GM12878 (cell line): ENCODE data around the gene PMIS2. TPM values are rescaled to one million over a fixed set of nuclear protein-coding genes. Genes with fewer than 3 reads are reported as not detected.

ENCODE experiments used
- BHLHE40 ChIP-seq, 2 experiments: fragments of 450-650 bp in 1 of 2; IDR thresholded peaks; 2 replicates each; pipeline ENCODE4 v1.6.1; 2011 to 2017; ENCODE audit warnings: low read depth in 2 of 2, borderline replicate concordance in 1 of 2, improper control_type of control experiment in 1 of 2, low read length in 1 of 2, mild to moderate bottlenecking in 1 of 2
- BMI1 ChIP-seq: fragments of 450-650 bp; IDR thresholded peaks from 2 replicates; pipeline ENCODE4 v1.6.1; 2016; ENCODE audit warnings: mild to moderate bottlenecking, moderate library complexity, borderline replicate concordance
- BRCA1 ChIP-seq: IDR thresholded peaks from 2 replicates; pipeline ENCODE4 v1.6.1; 2011; ENCODE audit warnings: low read depth, low read length, improper control_type of control experiment
- DPF2 ChIP-seq: fragments of 450-650 bp; IDR thresholded peaks from 2 replicates; pipeline ENCODE4 v1.6.1; 2017; ENCODE audit warnings: mild to moderate bottlenecking
- MTA3 ChIP-seq: IDR thresholded peaks from 2 replicates; pipeline ENCODE4 v1.6.1; 2012; ENCODE audit warnings: low read length, inconsistent platforms, borderline replicate concordance
- NBN ChIP-seq: fragments of 450-650 bp; IDR thresholded peaks from 2 replicates; pipeline ENCODE4 v1.6.1; 2016
- NFXL1 ChIP-seq: fragments of 450-650 bp; IDR thresholded peaks from 2 replicates; pipeline ENCODE4 v1.6.1; 2017; ENCODE audit warnings: antibody characterized with exemption, mild to moderate bottlenecking, borderline replicate concordance
- NR2F1 ChIP-seq: fragments of 450-650 bp; conservative IDR thresholded peaks from 2 replicates; pipeline ENCODE4 v1.6.1; 2017; ENCODE audit warnings: mild to moderate bottlenecking
- NRF1 ChIP-seq: conservative IDR thresholded peaks from 2 replicates; pipeline ENCODE4 v1.6.1; 2011; ENCODE audit warnings: mild to moderate bottlenecking, low read depth, low read length, improper control_type of control experiment
- RAD51 ChIP-seq: fragments of 450-650 bp; IDR thresholded peaks from 2 replicates; pipeline ENCODE4 v1.6.1; 2016; ENCODE audit warnings: moderate library complexity, mild to moderate bottlenecking, inconsistent platforms
- SPI1 ChIP-seq: IDR thresholded peaks from 2 replicates; pipeline ENCODE4 v1.6.1; 2011; ENCODE audit warnings: low read depth, mild to moderate bottlenecking, low read length, moderate library complexity, borderline replicate concordance; ENCODE audit not compliant: insufficient read depth
- SREBF1 ChIP-seq: IDR thresholded peaks from 2 replicates; pipeline ENCODE4 v1.6.1; 2012; ENCODE audit warnings: mild to moderate bottlenecking, low read length
- TARDBP ChIP-seq: IDR thresholded peaks from 2 replicates; pipeline ENCODE4 v1.6.1; 2016; ENCODE audit warnings: borderline replicate concordance
- TBL1XR1 ChIP-seq: IDR thresholded peaks from 2 replicates; pipeline ENCODE4 v1.6.1; 2012; ENCODE audit warnings: low read depth, low read length, improper control_type of control experiment
- WRNIP1 ChIP-seq: IDR thresholded peaks from 2 replicates; pipeline ENCODE4 v1.6.1; 2011; ENCODE audit warnings: low read depth, low read length, improper control_type of control experiment, borderline replicate concordance
- polyA plus RNA-seq, 11 experiments: library from polyadenylated mRNA; depleted of rRNA in 4 of 11; unstranded in 6 of 11; stranded (reverse) in 5 of 11; fragments of >200 nt; fragmentation: Nextera tagmentation in 4 of 11; fragmentation: Illumina TruSeq in 1 of 11; extraction: Ambion mirVana in 4 of 11; extraction: Trizol in 1 of 11; gene quantifications; 1 replicate in 1 of 11; 2 replicates in 10 of 11; pipeline versions ENCODE4 v1.2.1 to v1.2.3, GENCODE V29; 2011 to 2016; ENCODE audit warnings: inconsistent platforms in 2 of 11, missing spikeins in 2 of 11, low read depth in 1 of 11
- total RNA-seq, 4 experiments: library from RNA; depleted of rRNA in 3 of 4; stranded (reverse); fragments of >200 nt in 3 of 4; fragmentation: Illumina TruSeq in 1 of 4; extraction: Trizol in 1 of 4; gene quantifications; 2 replicates each; pipeline versions ENCODE4 v1.2.1 to v1.2.3, GENCODE V29; 2013 to 2021
- TF ChIP-seq, protein P1 (sequence below): IDR thresholded peaks from 2 replicates; pipeline ENCODE4 v1.6.1; 2012; ENCODE audit warnings: improper control_type of control experiment, low read depth, low read length; ENCODE audit not compliant: insufficient replicate concordance
- TF ChIP-seq, protein P2 (sequence below): IDR thresholded peaks from 2 replicates; pipeline ENCODE4 v1.6.1; 2011; ENCODE audit warnings: low read depth, low read length, improper control_type of control experiment, borderline replicate concordance
- TF ChIP-seq, protein P3 (sequence below): fragments of 150-350 bp; IDR thresholded peaks from 2 replicates; pipeline ENCODE4 v1.6.1; 2016; ENCODE audit warnings: low read depth, low read length
- TF ChIP-seq, protein P4 (sequence below), 3 experiments: IDR thresholded peaks in 2 of 3; conservative IDR thresholded peaks in 1 of 3; 2 replicates each; pipeline ENCODE4 v1.5.1; 2011; ENCODE audit warnings: low read depth in 3 of 3, low read length in 3 of 3, mild to moderate bottlenecking in 3 of 3, control low read depth in 2 of 3, moderate library complexity in 2 of 3, inconsistent platforms in 1 of 3, mixed read lengths in 1 of 3; ENCODE audit not compliant: control insufficient read depth in 2 of 3, insufficient read depth in 1 of 3; ENCODE audit errors: extremely low read depth in 1 of 3

The PMIS2 gene
- total and polyA plus RNA-seq, 10 of the 15 experiments (the other 5 are each of a cell fraction or from before 2014, with no cell fraction given): not detected

- TF ChIP-seq, protein P1, sequence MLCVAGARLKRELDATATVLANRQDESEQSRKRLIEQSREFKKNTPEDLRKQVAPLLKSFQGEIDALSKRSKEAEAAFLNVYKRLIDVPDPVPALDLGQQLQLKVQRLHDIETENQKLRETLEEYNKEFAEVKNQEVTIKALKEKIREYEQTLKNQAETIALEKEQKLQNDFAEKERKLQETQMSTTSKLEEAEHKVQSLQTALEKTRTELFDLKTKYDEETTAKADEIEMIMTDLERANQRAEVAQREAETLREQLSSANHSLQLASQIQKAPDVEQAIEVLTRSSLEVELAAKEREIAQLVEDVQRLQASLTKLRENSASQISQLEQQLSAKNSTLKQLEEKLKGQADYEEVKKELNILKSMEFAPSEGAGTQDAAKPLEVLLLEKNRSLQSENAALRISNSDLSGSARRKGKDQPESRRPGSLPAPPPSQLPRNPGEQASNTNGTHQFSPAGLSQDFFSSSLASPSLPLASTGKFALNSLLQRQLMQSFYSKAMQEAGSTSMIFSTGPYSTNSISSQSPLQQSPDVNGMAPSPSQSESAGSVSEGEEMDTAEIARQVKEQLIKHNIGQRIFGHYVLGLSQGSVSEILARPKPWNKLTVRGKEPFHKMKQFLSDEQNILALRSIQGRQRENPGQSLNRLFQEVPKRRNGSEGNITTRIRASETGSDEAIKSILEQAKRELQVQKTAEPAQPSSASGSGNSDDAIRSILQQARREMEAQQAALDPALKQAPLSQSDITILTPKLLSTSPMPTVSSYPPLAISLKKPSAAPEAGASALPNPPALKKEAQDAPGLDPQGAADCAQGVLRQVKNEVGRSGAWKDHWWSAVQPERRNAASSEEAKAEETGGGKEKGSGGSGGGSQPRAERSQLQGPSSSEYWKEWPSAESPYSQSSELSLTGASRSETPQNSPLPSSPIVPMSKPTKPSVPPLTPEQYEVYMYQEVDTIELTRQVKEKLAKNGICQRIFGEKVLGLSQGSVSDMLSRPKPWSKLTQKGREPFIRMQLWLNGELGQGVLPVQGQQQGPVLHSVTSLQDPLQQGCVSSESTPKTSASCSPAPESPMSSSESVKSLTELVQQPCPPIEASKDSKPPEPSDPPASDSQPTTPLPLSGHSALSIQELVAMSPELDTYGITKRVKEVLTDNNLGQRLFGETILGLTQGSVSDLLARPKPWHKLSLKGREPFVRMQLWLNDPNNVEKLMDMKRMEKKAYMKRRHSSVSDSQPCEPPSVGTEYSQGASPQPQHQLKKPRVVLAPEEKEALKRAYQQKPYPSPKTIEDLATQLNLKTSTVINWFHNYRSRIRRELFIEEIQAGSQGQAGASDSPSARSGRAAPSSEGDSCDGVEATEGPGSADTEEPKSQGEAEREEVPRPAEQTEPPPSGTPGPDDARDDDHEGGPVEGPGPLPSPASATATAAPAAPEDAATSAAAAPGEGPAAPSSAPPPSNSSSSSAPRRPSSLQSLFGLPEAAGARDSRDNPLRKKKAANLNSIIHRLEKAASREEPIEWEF: no peak
- TF ChIP-seq WRNIP1 (no peak), NR2F1 (peak; percentile 80), TBL1XR1 (no peak), SPI1 (no peak), BRCA1 (no peak), TARDBP (no peak), BMI1 (no peak), MTA3 (no peak), BHLHE40 (IDR thresholded peaks at IDR 0.05; ENCODE audit: borderline replicate concordance in 1 of 2, low read depth in 2 of 2, low read length in 1 of 2) (peak; percentile 52 to 76; a peak in 3 of 4 replicates), NFXL1 (no peak), SREBF1 (no peak), NBN (peak; percentile 74), DPF2 (peak; percentile 64; the same call in 1 of the 2 replicates), NRF1 (no peak), RAD51 (no peak; the same call in 1 of the 2 replicates)
- TF ChIP-seq, protein P2, sequence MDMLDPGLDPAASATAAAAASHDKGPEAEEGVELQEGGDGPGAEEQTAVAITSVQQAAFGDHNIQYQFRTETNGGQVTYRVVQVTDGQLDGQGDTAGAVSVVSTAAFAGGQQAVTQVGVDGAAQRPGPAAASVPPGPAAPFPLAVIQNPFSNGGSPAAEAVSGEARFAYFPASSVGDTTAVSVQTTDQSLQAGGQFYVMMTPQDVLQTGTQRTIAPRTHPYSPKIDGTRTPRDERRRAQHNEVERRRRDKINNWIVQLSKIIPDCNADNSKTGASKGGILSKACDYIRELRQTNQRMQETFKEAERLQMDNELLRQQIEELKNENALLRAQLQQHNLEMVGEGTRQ: no peak
- TF ChIP-seq, protein P3, sequence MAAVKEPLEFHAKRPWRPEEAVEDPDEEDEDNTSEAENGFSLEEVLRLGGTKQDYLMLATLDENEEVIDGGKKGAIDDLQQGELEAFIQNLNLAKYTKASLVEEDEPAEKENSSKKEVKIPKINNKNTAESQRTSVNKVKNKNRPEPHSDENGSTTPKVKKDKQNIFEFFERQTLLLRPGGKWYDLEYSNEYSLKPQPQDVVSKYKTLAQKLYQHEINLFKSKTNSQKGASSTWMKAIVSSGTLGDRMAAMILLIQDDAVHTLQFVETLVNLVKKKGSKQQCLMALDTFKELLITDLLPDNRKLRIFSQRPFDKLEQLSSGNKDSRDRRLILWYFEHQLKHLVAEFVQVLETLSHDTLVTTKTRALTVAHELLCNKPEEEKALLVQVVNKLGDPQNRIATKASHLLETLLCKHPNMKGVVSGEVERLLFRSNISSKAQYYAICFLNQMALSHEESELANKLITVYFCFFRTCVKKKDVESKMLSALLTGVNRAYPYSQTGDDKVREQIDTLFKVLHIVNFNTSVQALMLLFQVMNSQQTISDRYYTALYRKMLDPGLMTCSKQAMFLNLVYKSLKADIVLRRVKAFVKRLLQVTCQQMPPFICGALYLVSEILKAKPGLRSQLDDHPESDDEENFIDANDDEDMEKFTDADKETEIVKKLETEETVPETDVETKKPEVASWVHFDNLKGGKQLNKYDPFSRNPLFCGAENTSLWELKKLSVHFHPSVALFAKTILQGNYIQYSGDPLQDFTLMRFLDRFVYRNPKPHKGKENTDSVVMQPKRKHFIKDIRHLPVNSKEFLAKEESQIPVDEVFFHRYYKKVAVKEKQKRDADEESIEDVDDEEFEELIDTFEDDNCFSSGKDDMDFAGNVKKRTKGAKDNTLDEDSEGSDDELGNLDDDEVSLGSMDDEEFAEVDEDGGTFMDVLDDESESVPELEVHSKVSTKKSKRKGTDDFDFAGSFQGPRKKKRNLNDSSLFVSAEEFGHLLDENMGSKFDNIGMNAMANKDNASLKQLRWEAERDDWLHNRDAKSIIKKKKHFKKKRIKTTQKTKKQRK: peak; percentile 68
- TF ChIP-seq, protein P4, sequence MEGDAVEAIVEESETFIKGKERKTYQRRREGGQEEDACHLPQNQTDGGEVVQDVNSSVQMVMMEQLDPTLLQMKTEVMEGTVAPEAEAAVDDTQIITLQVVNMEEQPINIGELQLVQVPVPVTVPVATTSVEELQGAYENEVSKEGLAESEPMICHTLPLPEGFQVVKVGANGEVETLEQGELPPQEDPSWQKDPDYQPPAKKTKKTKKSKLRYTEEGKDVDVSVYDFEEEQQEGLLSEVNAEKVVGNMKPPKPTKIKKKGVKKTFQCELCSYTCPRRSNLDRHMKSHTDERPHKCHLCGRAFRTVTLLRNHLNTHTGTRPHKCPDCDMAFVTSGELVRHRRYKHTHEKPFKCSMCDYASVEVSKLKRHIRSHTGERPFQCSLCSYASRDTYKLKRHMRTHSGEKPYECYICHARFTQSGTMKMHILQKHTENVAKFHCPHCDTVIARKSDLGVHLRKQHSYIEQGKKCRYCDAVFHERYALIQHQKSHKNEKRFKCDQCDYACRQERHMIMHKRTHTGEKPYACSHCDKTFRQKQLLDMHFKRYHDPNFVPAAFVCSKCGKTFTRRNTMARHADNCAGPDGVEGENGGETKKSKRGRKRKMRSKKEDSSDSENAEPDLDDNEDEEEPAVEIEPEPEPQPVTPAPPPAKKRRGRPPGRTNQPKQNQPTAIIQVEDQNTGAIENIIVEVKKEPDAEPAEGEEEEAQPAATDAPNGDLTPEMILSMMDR (IDR thresholded peaks at IDR 0.05 in 2 of 3, conservative IDR thresholded peaks at IDR 0.05 in 1 of 3; ENCODE audit: control insufficient read depth in 2 of 3, extremely low read depth in 1 of 3, insufficient read depth in 1 of 3, low read depth in 3 of 3, low read length in 3 of 3): no peak
Measured at GRCh38 chr19:35596366-35596999, 10.5 kb downstream of the PMIS2 start (continued).
